Right atrium auricular region (tissue), 2 donors: ENCODE measurements around the gene POLG. TPM values are rescaled to one million over a fixed set of nuclear protein-coding genes. Genes with fewer than 3 reads are reported as not detected.
A peak's percentile ranks its signal among the peaks of the same experiment; 100 is the strongest.

ENCODE experiments used
- DNase-seq: peaks from one replicate; pipeline ENCODE4 v3.0.0-alpha.2; 2019; ENCODE audit warnings: low spot score
- H3K27ac ChIP-seq, 2 donors: fragments of 200-600 bp; sonication (generic); 1 replicate in 1 of 2; 2 replicates in 1 of 2; pipeline ENCODE4 v1.5.1; 2016 to 2019
- H3K27me3 ChIP-seq, 2 donors: fragments of 200-600 bp; sonication (generic); one replicate each; pipeline versions ENCODE4 v1.5.1 to v1.6.0; 2017 to 2019
- H3K36me3 ChIP-seq: fragments of 200-600 bp; sonication (generic); one replicate; pipeline ENCODE4 v1.5.1; 2016
- H3K4me1 ChIP-seq, 2 donors: fragments of 200-600 bp; sonication (generic); one replicate each; pipeline versions ENCODE4 v1.5.1 to v1.6.0; 2017 to 2019
- H3K4me3 ChIP-seq, 2 donors: fragments of 200-600 bp; sonication (generic); 1 replicate in 1 of 2; 2 replicates in 1 of 2; pipeline ENCODE4 v1.5.1; 2017 to 2019; ENCODE audit warnings: mild to moderate bottlenecking in 1 of 2, moderate library complexity in 1 of 2
- H3K9me3 ChIP-seq, 2 donors: fragments of 200-600 bp; sonication (generic); one replicate each; pipeline ENCODE4 v1.5.1; 2019
- total RNA-seq, 2 donors: library from RNA; depleted of rRNA; stranded (reverse); fragments of >200 nt; gene quantifications; one replicate each; pipeline ENCODE4 v1.1.0, GENCODE V29; 2016
- TF ChIP-seq, protein P1 (sequence below), 2 donors: fragments of 200-600 bp; sonication (generic); IDR thresholded peaks; one replicate each; pipeline ENCODE4 v1.5.1; 2019; ENCODE audit warnings: antibody characterized with exemption in 2 of 2

Gene POLG
- total RNA-seq, 2 donors from 2014 or later: 36.0 to 37.9 TPM

DNA sequence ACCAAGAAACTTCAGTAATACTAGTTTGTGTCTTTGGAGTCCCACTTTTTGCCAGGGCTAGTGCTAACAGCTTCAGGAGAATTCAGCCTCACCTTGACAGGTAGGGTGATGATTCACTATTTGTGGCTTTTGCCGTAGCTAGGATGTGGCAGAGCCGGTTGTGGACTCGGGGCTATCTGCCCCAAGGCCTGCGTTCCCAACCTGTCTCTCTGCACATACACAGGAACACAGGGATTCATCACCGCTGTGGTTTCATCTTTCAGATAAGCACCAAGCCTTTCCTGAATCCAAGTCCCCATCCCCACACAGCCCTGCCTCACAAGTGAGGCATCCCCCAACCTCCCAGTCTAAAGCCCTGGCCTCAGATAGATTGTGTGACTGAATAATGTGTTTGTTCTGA is 45.2 kb upstream of the POLG start:
- Histone ChIP-seq H3K4me3 (no peak overlapping the region), H3K9me3 (no peaks in the 10 kb centered on the region), H3K27ac (no peak overlapping the region), H3K4me1 (peaks cover 0 to 21% of the 10 kb centered on the region in 2 donors), H3K27me3 (peaks cover 9 to 28% of the 10 kb centered on the region in 2 donors), H3K36me3 (no peaks in the 10 kb centered on the region)
- DNase-seq: no peak
- TF ChIP-seq, protein P1, sequence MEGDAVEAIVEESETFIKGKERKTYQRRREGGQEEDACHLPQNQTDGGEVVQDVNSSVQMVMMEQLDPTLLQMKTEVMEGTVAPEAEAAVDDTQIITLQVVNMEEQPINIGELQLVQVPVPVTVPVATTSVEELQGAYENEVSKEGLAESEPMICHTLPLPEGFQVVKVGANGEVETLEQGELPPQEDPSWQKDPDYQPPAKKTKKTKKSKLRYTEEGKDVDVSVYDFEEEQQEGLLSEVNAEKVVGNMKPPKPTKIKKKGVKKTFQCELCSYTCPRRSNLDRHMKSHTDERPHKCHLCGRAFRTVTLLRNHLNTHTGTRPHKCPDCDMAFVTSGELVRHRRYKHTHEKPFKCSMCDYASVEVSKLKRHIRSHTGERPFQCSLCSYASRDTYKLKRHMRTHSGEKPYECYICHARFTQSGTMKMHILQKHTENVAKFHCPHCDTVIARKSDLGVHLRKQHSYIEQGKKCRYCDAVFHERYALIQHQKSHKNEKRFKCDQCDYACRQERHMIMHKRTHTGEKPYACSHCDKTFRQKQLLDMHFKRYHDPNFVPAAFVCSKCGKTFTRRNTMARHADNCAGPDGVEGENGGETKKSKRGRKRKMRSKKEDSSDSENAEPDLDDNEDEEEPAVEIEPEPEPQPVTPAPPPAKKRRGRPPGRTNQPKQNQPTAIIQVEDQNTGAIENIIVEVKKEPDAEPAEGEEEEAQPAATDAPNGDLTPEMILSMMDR (IDR thresholded peaks at IDR 0.05): no peak

- H3K4me1 ChIP-seq: peaks cover 0 to 21% of the 10 kb centered on the region in 2 donors
- no peak for DNase-seq
- peak overlapping the region; percentile 29 to 54 for H3K4me3 ChIP-seq
- H3K9me3 ChIP-seq: no peaks in the 10 kb centered on the region
- no peaks in the 10 kb centered on the region for H3K36me3 ChIP-seq
- peaks cover 9 to 29% of the 10 kb centered on the region in 2 donors for H3K27me3 ChIP-seq
- H3K27ac ChIP-seq: no peak overlapping the region
- TF ChIP-seq, protein P1 (IDR thresholded peaks at IDR 0.05): no peak
These were observed 44.6 kb upstream of the POLG start for GRCh38 chr15:89379251-89379695.

DNA sequence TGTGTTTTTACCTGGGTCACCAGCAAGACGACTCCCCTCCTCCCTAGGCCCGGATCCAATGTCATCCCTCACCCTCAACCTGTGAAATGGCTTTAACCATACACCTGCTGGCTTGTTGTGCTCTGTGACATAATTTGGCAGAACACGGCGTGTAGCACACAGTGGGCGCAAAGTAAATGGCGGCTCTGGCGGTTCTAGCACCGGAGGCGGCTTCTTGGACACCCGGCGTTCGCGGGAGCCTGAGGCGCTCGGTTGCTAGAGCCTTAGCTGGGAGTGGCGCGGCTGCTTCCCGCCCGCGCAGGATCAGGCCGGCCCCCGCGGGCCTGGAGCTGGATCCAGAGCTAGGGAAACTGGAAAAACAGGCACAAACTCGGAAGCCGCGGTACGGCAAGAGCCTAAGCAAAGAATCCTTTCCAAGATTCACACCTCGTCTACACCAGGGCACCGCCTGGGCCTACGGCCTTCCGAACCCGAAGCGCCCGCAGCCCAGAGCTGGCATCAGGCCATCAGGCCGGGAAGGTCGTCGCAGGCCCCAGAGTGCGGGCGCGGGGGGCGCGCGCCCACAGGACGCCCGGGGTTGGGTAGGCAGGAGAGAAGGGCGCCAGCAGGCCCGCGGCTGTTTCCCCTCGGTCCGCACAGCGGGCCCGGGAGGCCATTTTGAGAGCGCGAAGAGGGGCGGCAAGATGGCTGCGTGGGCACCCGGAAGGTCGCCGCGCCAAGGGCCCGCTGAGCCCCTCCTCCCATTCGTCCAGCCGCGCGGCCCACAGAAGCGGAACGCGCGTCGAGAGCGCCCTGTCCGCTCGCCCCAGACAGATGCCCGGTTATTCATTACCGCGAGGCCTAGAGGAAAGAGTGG is 43.9 kb upstream of the POLG start:
- DNase-seq: no peak
- Histone ChIP-seq H3K4me1 (peaks cover 0 to 21% of the 10 kb centered on the region in 2 donors), H3K27ac (no peak overlapping the region), H3K9me3 (no peaks in the 10 kb centered on the region), H3K27me3 (peaks cover 9 to 37% of the 10 kb centered on the region in 2 donors), H3K4me3 (peak overlapping the region; percentile 29 to 54), H3K36me3 (no peaks in the 10 kb centered on the region)
- TF ChIP-seq, protein P1 (IDR thresholded peaks at IDR 0.05): no peak

GRCh38 chr15:89377842-89378295 is 43.2 kb upstream of the POLG start:
- no peak for DNase-seq
- Histone ChIP-seq H3K4me3 (peak overlapping the region in 1 of 2 donors; percentile 54), H3K27ac (no peak overlapping the region), H3K4me1 (peaks cover 0 to 21% of the 10 kb centered on the region in 2 donors), H3K36me3 (no peaks in the 10 kb centered on the region), H3K9me3 (no peaks in the 10 kb centered on the region), H3K27me3 (peaks cover 9 to 43% of the 10 kb centered on the region in 2 donors)
- TF ChIP-seq, protein P1 (IDR thresholded peaks at IDR 0.05): no peak

DNA sequence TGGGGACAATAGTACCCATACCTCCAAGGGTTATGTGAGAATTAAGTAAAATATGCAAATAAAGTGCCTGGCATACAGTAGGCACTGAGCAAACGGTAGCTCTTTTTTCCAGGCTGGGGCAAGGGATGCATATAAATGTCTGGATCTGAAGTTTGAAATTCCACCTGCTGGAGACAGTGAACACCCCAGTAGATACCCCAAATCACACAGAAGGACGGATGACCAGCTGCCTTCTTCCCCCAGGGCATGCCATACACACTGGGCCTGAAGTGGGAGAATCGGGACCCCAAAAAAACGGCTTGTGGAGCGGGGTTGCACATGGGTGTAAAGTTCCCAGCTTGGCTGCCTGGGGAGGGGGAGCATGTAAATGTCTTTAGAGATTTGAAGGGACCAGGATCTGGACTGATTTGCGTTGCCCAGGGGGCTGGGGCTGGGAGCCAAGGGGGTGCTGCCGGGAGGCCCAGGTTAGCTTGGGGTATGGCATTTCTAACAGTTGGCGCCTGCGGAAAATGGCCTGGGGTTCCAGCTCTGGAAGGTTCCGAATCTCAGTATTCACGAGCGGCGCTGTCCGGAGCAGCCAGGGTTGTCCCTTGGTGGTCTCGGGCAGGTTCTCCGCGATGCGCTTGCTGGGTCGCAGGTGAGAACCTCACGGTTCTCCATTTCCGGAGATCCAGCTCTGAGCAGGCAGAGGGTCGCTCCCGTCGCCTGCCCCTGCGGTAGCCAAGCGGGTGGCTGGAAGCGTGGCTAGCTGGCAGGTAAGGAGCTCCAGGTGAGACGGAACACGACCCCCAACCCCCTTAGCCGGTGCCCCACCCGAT is 42.6 kb upstream of the POLG start:
- H3K4me3 ChIP-seq: peak overlapping the region in 1 of 2 donors; percentile 54
- H3K36me3 ChIP-seq: no peaks in the 10 kb centered on the region
- TF ChIP-seq, protein P1 (IDR thresholded peaks at IDR 0.05): no peak
- H3K27ac ChIP-seq: no peak overlapping the region
- no peak for DNase-seq
- no peaks in the 10 kb centered on the region for H3K9me3 ChIP-seq
- peaks cover 0 to 21% of the 10 kb centered on the region in 2 donors for H3K4me1 ChIP-seq
- H3K27me3 ChIP-seq: peaks cover 9 to 50% of the 10 kb centered on the region in 2 donors
